Right lobe of liver (tissue), 4 donors: ENCODE results near the gene MAPK12.

Experiments used
- POLR2A ChIP-seq: fragments of 450-650 bp; IDR thresholded peaks from one replicate; pipeline ENCODE4 v1.6.1; 2017; ENCODE audit warnings: antibody characterized with exemption, mild to moderate bottlenecking
- TF ChIP-seq, protein P1 (sequence below), 4 donors: fragments of 200-600 bp in 3 of 4; fragments of 450-650 bp in 1 of 4; IDR thresholded peaks; one replicate each; pipeline versions ENCODE4 v1.5.1 to v1.8.0; 2016 to 2022; ENCODE audit warnings: antibody characterized with exemption in 4 of 4, mild to moderate bottlenecking in 2 of 4
- donor health status: DM: no; HTN: no; CAD: no.
- donor health status: DM: no; HTN: no; CAD: no.
- donor health status: DM: no; HTN: yes; CAD: no.

DNA sequence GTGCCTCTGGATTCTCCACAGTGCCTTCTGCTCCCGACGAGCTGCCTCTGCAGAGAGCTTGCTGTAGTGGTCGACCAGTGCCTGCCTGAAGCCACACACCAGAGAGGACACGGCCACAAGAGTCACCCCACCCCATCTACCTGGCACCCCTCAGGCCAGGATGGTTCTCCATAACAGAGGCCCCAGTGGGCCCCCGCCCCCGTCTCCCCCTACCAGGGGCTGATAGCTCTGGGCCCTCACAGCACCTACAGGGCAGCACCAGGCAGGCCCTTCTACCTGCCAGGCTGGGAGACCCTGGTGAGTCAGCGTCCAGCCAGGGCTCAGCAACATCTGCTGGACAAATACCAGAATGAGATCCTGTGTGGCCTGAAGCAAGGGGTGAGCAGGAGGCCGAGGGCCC is 39.0 kb downstream of the MAPK12 start:
- no peak for TF ChIP-seq POLR2A
- TF ChIP-seq, protein P1, sequence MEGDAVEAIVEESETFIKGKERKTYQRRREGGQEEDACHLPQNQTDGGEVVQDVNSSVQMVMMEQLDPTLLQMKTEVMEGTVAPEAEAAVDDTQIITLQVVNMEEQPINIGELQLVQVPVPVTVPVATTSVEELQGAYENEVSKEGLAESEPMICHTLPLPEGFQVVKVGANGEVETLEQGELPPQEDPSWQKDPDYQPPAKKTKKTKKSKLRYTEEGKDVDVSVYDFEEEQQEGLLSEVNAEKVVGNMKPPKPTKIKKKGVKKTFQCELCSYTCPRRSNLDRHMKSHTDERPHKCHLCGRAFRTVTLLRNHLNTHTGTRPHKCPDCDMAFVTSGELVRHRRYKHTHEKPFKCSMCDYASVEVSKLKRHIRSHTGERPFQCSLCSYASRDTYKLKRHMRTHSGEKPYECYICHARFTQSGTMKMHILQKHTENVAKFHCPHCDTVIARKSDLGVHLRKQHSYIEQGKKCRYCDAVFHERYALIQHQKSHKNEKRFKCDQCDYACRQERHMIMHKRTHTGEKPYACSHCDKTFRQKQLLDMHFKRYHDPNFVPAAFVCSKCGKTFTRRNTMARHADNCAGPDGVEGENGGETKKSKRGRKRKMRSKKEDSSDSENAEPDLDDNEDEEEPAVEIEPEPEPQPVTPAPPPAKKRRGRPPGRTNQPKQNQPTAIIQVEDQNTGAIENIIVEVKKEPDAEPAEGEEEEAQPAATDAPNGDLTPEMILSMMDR (IDR thresholded peaks at IDR 0.05), result no peak
